ENCODE data around the gene DISP3. TPM values are rescaled to one million over a fixed set of nuclear protein-coding genes. Genes with fewer than 3 reads are reported as not detected.

Gene DISP3
- total RNA-seq, 1 donor from 2014 or later: 0.17 TPM

- no peak for TF ChIP-seq CTCF (IDR thresholded peaks at IDR 0.05; ENCODE audit: insufficient read depth, low read length, poor library complexity, severe bottlenecking)
- no peak for DNase-seq (ENCODE audit: low read depth)
- Histone ChIP-seq H3K36me3 (ENCODE audit: control insufficient read depth, insufficient read depth, low read length) (no peaks in the 10 kb centered on the region), H3K4me3 (ENCODE audit: low read depth, low read length) (no peak overlapping the region), H3K27me3 (ENCODE audit: control insufficient read depth, insufficient read depth, low read length) (peaks cover 16% of the 10 kb centered on the region)
These were observed 34.8 kb upstream of the DISP3 start for GRCh38 chr1:11443961-11444658.

GRCh38 chr1:11444907-11445306 is 34.0 kb upstream of the DISP3 start:
- no peak for TF ChIP-seq CTCF (IDR thresholded peaks at IDR 0.05; ENCODE audit: insufficient read depth, low read length, poor library complexity, severe bottlenecking)
- peaks cover 16% of the 10 kb centered on the region for H3K27me3 ChIP-seq (ENCODE audit: control insufficient read depth, insufficient read depth, low read length)
- no peaks in the 10 kb centered on the region for H3K36me3 ChIP-seq (ENCODE audit: control insufficient read depth, insufficient read depth, low read length)
- no peak for DNase-seq (ENCODE audit: low read depth)
- H3K4me3 ChIP-seq (ENCODE audit: low read depth, low read length): no peak overlapping the region

- H3K4me3 ChIP-seq (ENCODE audit: low read depth, low read length): no peak overlapping the region
- no peak for TF ChIP-seq CTCF (IDR thresholded peaks at IDR 0.05; ENCODE audit: insufficient read depth, low read length, poor library complexity, severe bottlenecking)
- no peaks in the 10 kb centered on the region for H3K36me3 ChIP-seq (ENCODE audit: control insufficient read depth, insufficient read depth, low read length)
- peaks cover 10% of the 10 kb centered on the region for H3K27me3 ChIP-seq (ENCODE audit: control insufficient read depth, insufficient read depth, low read length)
- DNase-seq (ENCODE audit: low read depth): no peak
These were observed 31.1 kb upstream of the DISP3 start for GRCh38 chr1:11447903-11448302.

GRCh38 chr1:11448373-11449099 is 30.4 kb upstream of the DISP3 start:
- DNase-seq (ENCODE audit: low read depth): no peak
- H3K36me3 ChIP-seq (ENCODE audit: control insufficient read depth, insufficient read depth, low read length): no peaks in the 10 kb centered on the region
- no peak for TF ChIP-seq CTCF (IDR thresholded peaks at IDR 0.05; ENCODE audit: insufficient read depth, low read length, poor library complexity, severe bottlenecking)
- no peak overlapping the region for H3K4me3 ChIP-seq (ENCODE audit: low read depth, low read length)
- peaks cover 17% of the 10 kb centered on the region for H3K27me3 ChIP-seq (ENCODE audit: control insufficient read depth, insufficient read depth, low read length)

GRCh38 chr1:11449100-11449403 is 29.9 kb upstream of the DISP3 start:
- no peak for TF ChIP-seq CTCF (IDR thresholded peaks at IDR 0.05; ENCODE audit: insufficient read depth, low read length, poor library complexity, severe bottlenecking)
- DNase-seq (ENCODE audit: low read depth): no peak
- Histone ChIP-seq H3K27me3 (ENCODE audit: control insufficient read depth, insufficient read depth, low read length) (peaks cover 22% of the 10 kb centered on the region), H3K4me3 (ENCODE audit: low read depth, low read length) (no peak overlapping the region), H3K36me3 (ENCODE audit: control insufficient read depth, insufficient read depth, low read length) (no peaks in the 10 kb centered on the region)

Data from kidney epithelial cell (primary cell).